Suprapubic skin (tissue), 4 donors: ENCODE results near the gene OR51B2. TPM values are rescaled to one million over a fixed set of nuclear protein-coding genes. Genes with fewer than 3 reads are reported as not detected.

Source experiments
- DNase-seq, 2 donors: peaks; one replicate each; pipeline ENCODE4 v3.0.0-alpha.2; 2019; ENCODE audit warnings: low spot score in 2 of 2
- H3K27ac ChIP-seq: fragments of 200-600 bp; sonication (generic); one replicate; pipeline ENCODE4 v1.5.1; 2019
- H3K27me3 ChIP-seq: fragments of 200-600 bp; sonication (generic); one replicate; pipeline ENCODE4 v1.5.1; 2019
- H3K36me3 ChIP-seq: fragments of 200-600 bp; sonication (generic); one replicate; pipeline ENCODE4 v1.5.1; 2019
- H3K4me1 ChIP-seq: fragments of 200-600 bp; sonication (generic); one replicate; pipeline ENCODE4 v1.5.1; 2019
- H3K4me3 ChIP-seq: fragments of 200-600 bp; sonication (generic); one replicate; pipeline ENCODE4 v1.5.1; 2019; ENCODE audit warnings: mild to moderate bottlenecking
- H3K9me3 ChIP-seq: fragments of 200-600 bp; sonication (generic); one replicate; pipeline ENCODE4 v1.5.1; 2019
- CTCF ChIP-seq, 2 donors: fragments of 200-600 bp in 1 of 2; fragments of 450-650 bp in 1 of 2; sonication (generic) in 1 of 2; IDR thresholded peaks; one replicate each; pipeline ENCODE4 v1.5.1; 2016 to 2019; ENCODE audit warnings: antibody characterized with exemption in 2 of 2, mild to moderate bottlenecking in 1 of 2, moderate library complexity in 1 of 2
- EP300 ChIP-seq: sonication (generic); formaldehyde crosslinking; IDR thresholded peaks from one replicate; pipeline ENCODE4 v1.6.1; 2017; ENCODE audit warnings: antibody characterized with exemption
- POLR2A ChIP-seq, 2 donors: fragments of 450-650 bp; IDR thresholded peaks; one replicate each; pipeline ENCODE4 v1.6.1; 2017; ENCODE audit warnings: antibody characterized with exemption in 2 of 2, mild to moderate bottlenecking in 2 of 2, moderate library complexity in 2 of 2
- POLR2AphosphoS5 ChIP-seq, 3 donors: sonication (generic); formaldehyde crosslinking; IDR thresholded peaks; one replicate each; pipeline ENCODE4 v1.6.1; 2017; ENCODE audit warnings: antibody characterized with exemption in 3 of 3
- WGBS: methylation state at CpG from one replicate; pipeline ENCODE4 v1.1.5; 2018; 5-methylcytosine and 5-hydroxymethylcytosine counted together
- total RNA-seq, 4 donors: library from RNA; depleted of rRNA; stranded (reverse); fragments of >200 nt; gene quantifications; one replicate each; pipeline ENCODE4 v1.1.0, GENCODE V29; 2016

The OR51B2 gene
- total RNA-seq, 4 donors from 2014 or later = not detected

GRCh38 chr11:5286351-5286750, 37.7 kb downstream of the OR51B2 start:
- Histone ChIP-seq H3K9me3 (no peaks in the 10 kb centered on the region), H3K4me1 (no peaks in the 10 kb centered on the region), H3K36me3 (no peaks in the 10 kb centered on the region), H3K27ac (no peak overlapping the region), H3K27me3 (no peaks in the 10 kb centered on the region), H3K4me3 (no peak overlapping the region)
- DNase-seq = no peak
- no peak for TF ChIP-seq CTCF (IDR thresholded peaks at IDR 0.05)
- TF ChIP-seq POLR2A (IDR thresholded peaks at IDR 0.05) = no peak
- TF ChIP-seq EP300 = no peak
- TF ChIP-seq POLR2AphosphoS5 (IDR thresholded peaks at IDR 0.05) = no peak
- WGBS = 33% methylated on average over 1 of the region's 1 CpG

GRCh38 chr11:5285703-5286340, 38.3 kb downstream of the OR51B2 start:
- Histone ChIP-seq H3K4me3 (no peak overlapping the region), H3K27me3 (no peaks in the 10 kb centered on the region), H3K36me3 (no peaks in the 10 kb centered on the region), H3K9me3 (no peaks in the 10 kb centered on the region), H3K4me1 (no peaks in the 10 kb centered on the region), H3K27ac (no peak overlapping the region)
- DNase-seq = no peak
- 66% methylated on average over 4 of the region's 4 CpGs for WGBS
- TF ChIP-seq CTCF (IDR thresholded peaks at IDR 0.05) (no peak), EP300 (no peak), POLR2AphosphoS5 (IDR thresholded peaks at IDR 0.05) (no peak), POLR2A (IDR thresholded peaks at IDR 0.05) (no peak)

GRCh38 chr11:5284637-5285036, 39.5 kb downstream of the OR51B2 start:
- DNase-seq = no peak
- no peak overlapping the region for H3K4me3 ChIP-seq
- no peak for TF ChIP-seq POLR2AphosphoS5 (IDR thresholded peaks at IDR 0.05)
- TF ChIP-seq POLR2A (IDR thresholded peaks at IDR 0.05) = no peak
- no peak for TF ChIP-seq EP300
- no peak for TF ChIP-seq CTCF (IDR thresholded peaks at IDR 0.05)
- no peaks in the 10 kb centered on the region for H3K4me1 ChIP-seq
- H3K27me3 ChIP-seq = no peaks in the 10 kb centered on the region
- WGBS = 86% methylated on average over 2 of the region's 2 CpGs
- H3K27ac ChIP-seq = no peak overlapping the region
- H3K9me3 ChIP-seq = no peaks in the 10 kb centered on the region
- no peaks in the 10 kb centered on the region for H3K36me3 ChIP-seq

- H3K9me3 ChIP-seq = no peaks in the 10 kb centered on the region
- H3K27me3 ChIP-seq = no peaks in the 10 kb centered on the region
- no peak overlapping the region for H3K4me3 ChIP-seq
- TF ChIP-seq POLR2AphosphoS5 (IDR thresholded peaks at IDR 0.05) = no peak
- TF ChIP-seq EP300 = no peak
- no peak for TF ChIP-seq POLR2A (IDR thresholded peaks at IDR 0.05)
- no peak for TF ChIP-seq CTCF (IDR thresholded peaks at IDR 0.05)
- H3K27ac ChIP-seq = no peak overlapping the region
- DNase-seq = no peak
- no peaks in the 10 kb centered on the region for H3K4me1 ChIP-seq
- H3K36me3 ChIP-seq = no peaks in the 10 kb centered on the region
- WGBS = 76% methylated on average over 1 of the region's 1 CpG
Measured at GRCh38 chr11:5283882-5284281, 40.2 kb downstream of the OR51B2 start.

GRCh38 chr11:5283086-5283485, 41.0 kb downstream of the OR51B2 start:
- DNase-seq = no peak
- Histone ChIP-seq H3K27ac (no peak overlapping the region), H3K4me1 (no peaks in the 10 kb centered on the region), H3K27me3 (no peaks in the 10 kb centered on the region), H3K9me3 (no peaks in the 10 kb centered on the region), H3K4me3 (no peak overlapping the region), H3K36me3 (no peaks in the 10 kb centered on the region)
- 85% methylated on average over 3 of the region's 3 CpGs for WGBS
- no peak for TF ChIP-seq POLR2A (IDR thresholded peaks at IDR 0.05)
- no peak for TF ChIP-seq EP300
- no peak for TF ChIP-seq POLR2AphosphoS5 (IDR thresholded peaks at IDR 0.05)
- TF ChIP-seq CTCF (IDR thresholded peaks at IDR 0.05) = no peak
